Esophagus muscularis mucosa (tissue), 4 donors: ENCODE measurements around the gene DNAH17.

Experiments used
- CTCF ChIP-seq, 3 experiments: fragments of 200-600 bp in 2 of 3; fragments of 450-650 bp in 1 of 3; sonication (generic) in 2 of 3; IDR thresholded peaks; one replicate each; pipeline ENCODE4 v1.5.1; 2017 to 2019; ENCODE audit warnings: antibody characterized with exemption in 3 of 3, mild to moderate bottlenecking in 2 of 3, moderate library complexity in 1 of 3
- EP300 ChIP-seq: sonication (generic); formaldehyde crosslinking; IDR thresholded peaks from one replicate; pipeline ENCODE4 v1.6.1; 2017; ENCODE audit warnings: antibody characterized with exemption
- POLR2A ChIP-seq: fragments of 450-650 bp; IDR thresholded peaks from one replicate; pipeline ENCODE4 v1.6.1; 2017; ENCODE audit warnings: antibody characterized with exemption, moderate library complexity, mild to moderate bottlenecking, low read depth
- POLR2AphosphoS5 ChIP-seq, 2 donors: sonication (generic); formaldehyde crosslinking; IDR thresholded peaks; one replicate each; pipeline ENCODE4 v1.6.1; 2017; ENCODE audit warnings: antibody characterized with exemption in 2 of 2

- TF ChIP-seq POLR2A (no peak), CTCF (IDR thresholded peaks at IDR 0.05) (no peak), POLR2AphosphoS5 (IDR thresholded peaks at IDR 0.05) (no peak), EP300 (no peak)
Observed at GRCh38 chr17:78427140-78427539, 150.1 kb downstream of the DNAH17 start.
